HL-60/S4 treated with retinoic acid at 250 ng/mL for 4 days and 3 days (cell line): ENCODE measurements around the gene RAB19.
"Not testable (repeated sequence)": the region's sequence is repeated elsewhere in the genome, so short reads cannot be mapped to it uniquely, and the experiment has no call there.

ENCODE experiments used
- in situ Hi-C: fragments of 300-500 bp; cut with MboI; formaldehyde crosslinking; loops from 2 replicates; pipeline ENCODE4 v1.7.0; 2022; ENCODE audit warnings: low sequenced_read_pairs

Gene RAB19

GRCh38 chr7:140453273-140453672 lies 49.4 kb downstream of the RAB19 start:
- in situ Hi-C loops: no loop called here

DNA sequence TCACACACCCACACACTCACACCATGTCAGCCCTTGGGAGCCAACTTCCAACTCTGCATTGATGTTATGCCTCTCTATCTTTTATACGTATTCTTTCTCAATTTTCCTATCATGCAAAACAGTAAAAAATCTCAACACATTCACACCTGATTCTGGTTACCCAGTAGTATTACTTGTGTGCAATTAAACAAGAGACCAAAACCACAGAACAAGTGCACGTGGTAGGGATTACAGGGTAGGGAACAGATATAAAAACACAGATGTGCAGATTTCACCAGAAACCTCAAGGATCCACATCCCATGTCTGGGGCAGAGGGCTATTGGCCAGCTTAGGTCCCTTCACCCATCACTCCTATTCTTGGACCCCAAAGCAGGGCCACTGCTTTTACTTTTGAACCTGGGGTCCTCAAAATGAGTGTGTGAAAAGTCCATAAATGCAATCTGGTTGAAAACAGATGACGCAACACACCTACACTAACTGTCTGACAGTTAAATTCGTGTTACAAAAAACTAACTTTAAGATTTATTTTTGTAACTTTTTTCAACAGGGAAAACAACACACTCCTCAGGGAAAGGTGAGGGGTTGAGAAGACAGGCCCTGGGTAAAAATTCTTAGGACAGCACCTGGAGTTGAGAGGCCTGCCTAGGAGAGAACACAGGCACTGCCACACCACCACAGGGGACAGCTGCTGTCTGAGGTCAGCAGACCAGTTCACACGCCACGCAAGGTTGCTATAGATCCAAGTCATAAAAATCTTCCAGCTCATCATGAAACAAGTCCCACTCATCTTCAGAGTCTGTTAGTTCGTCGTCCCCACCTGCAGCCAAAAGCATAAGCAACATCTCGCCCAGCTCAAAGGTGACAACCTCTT lies 50.2 kb downstream of the RAB19 start:
- in situ Hi-C loops: not testable (repeated sequence)

- in situ Hi-C loops: no loop called here
Observed at GRCh38 chr7:140454657-140455015, 50.8 kb downstream of the RAB19 start.

- in situ Hi-C loops: no loop called here
Observed at GRCh38 chr7:140455743-140456142, 51.9 kb downstream of the RAB19 start.

GRCh38 chr7:140456551-140457051 lies 52.7 kb downstream of the RAB19 start:
- in situ Hi-C loops: no loop called here

GRCh38 chr7:140458201-140458600 lies 54.3 kb downstream of the RAB19 start:
- in situ Hi-C loops: no loop called here

- in situ Hi-C loops: no loop called here
Observed at GRCh38 chr7:140458916-140459315, 55.1 kb downstream of the RAB19 start.

DNA sequence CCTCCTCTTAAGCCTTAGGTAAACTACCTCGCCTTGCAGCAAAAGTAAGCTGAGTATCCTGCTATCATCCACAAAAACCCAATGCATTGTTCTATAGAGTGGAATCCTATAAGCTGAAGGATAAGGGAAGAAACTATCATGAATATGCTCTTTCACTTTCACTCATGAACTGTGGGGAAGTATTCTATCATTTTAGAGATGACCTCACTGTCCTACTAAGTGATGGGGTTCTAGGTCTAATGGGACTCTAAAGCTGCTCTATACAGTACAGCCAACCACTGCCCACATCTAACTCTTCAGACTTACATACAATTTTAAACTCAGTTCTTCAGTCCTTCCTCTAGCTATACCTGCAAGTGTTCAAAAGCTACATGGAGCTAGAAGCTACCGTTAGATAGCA lies 59.3 kb downstream of the RAB19 start:
- in situ Hi-C loops: no loop called here

GRCh38 chr7:140475747-140476333 lies 72.0 kb downstream of the RAB19 start:
- in situ Hi-C loops: no loop called here

GRCh38 chr7:140476698-140477261 lies 72.9 kb downstream of the RAB19 start:
- in situ Hi-C loops: no loop called here
